Activated T-cell treated with anti-CD3 and anti-CD28 coated beads, Interleukin-2, amount 50 U/mL, for 72 hours (primary cell): ENCODE results near the gene TRPM2. TPM values are rescaled to one million over a fixed set of nuclear protein-coding genes. Genes with fewer than 3 reads are reported as not detected.

ENCODE experiments used
- ATAC-seq, 2 donors: fragments of 150-1000 bp; cut with Tn5 transposase; replicated peaks in 1 of 2; 2 replicates each; pipeline ENCODE4 v1.10.0; 2021; ENCODE audit warnings: moderate library complexity in 2 of 2, mild to moderate bottlenecking in 1 of 2
- DNase-seq, 2 donors: peaks; one replicate each; pipeline ENCODE4 v3.0.0; 2021 to 2022; ENCODE audit warnings: mixed read lengths in 1 of 2
- H3K27ac Mint-ChIP-seq: one replicate; pipeline ENCODE4 v1.8.0; 2022; ENCODE audit warnings: mild to moderate bottlenecking, moderate library complexity, mixed read lengths
- H3K27me3 Mint-ChIP-seq: one replicate; pipeline ENCODE4 v1.8.0; 2022; ENCODE audit warnings: low read depth, mixed read lengths
- H3K36me3 Mint-ChIP-seq, 2 donors: one replicate each; pipeline ENCODE4 v1.8.0; 2022; ENCODE audit warnings: mixed read lengths in 2 of 2, mild to moderate bottlenecking in 1 of 2; ENCODE audit not compliant: insufficient read depth in 2 of 2
- H3K4me1 Mint-ChIP-seq: one replicate; pipeline ENCODE4 v1.8.0; 2022; ENCODE audit warnings: low read depth, mixed read lengths
- H3K4me3 Mint-ChIP-seq, 2 donors: one replicate each; pipeline ENCODE4 v1.8.0; 2022; ENCODE audit warnings: mild to moderate bottlenecking in 2 of 2, mixed read lengths in 2 of 2, moderate library complexity in 2 of 2
- H3K9me3 Mint-ChIP-seq, 2 donors: one replicate each; pipeline ENCODE4 v1.8.0; 2022; ENCODE audit warnings: mixed read lengths in 2 of 2
- total RNA-seq, 2 donors: library from RNA; stranded (reverse); gene quantifications; one replicate each; pipeline ENCODE4 v1.2.3, GENCODE V29; 2022

The TRPM2 gene
- total RNA-seq, 2 donors from 2014 or later = 2.4 to 3.2 TPM

- Mint-ChIP-seq H3K27me3 (no peaks in the 10 kb centered on the region), H3K9me3 (no peaks in the 10 kb centered on the region), H3K36me3 (no peaks in the 10 kb centered on the region), H3K4me1 (no peaks in the 10 kb centered on the region), H3K27ac (no peak overlapping the region), H3K4me3 (no peak overlapping the region)
- ATAC-seq (no peak), DNase-seq (no peak)
These were observed 27.8 kb upstream of the TRPM2 start for GRCh38 chr21:44325386-44326271.

GRCh38 chr21:44326272-44326647 lies 27.2 kb upstream of the TRPM2 start:
- ATAC-seq (no peak), DNase-seq (no peak)
- Mint-ChIP-seq H3K27ac (no peak overlapping the region), H3K27me3 (no peaks in the 10 kb centered on the region), H3K4me1 (no peaks in the 10 kb centered on the region), H3K9me3 (no peaks in the 10 kb centered on the region), H3K4me3 (no peak overlapping the region), H3K36me3 (no peaks in the 10 kb centered on the region)

- no peak for DNase-seq
- H3K9me3 Mint-ChIP-seq = no peaks in the 10 kb centered on the region
- no peak overlapping the region for H3K27ac Mint-ChIP-seq
- H3K4me3 Mint-ChIP-seq = no peak overlapping the region
- no peaks in the 10 kb centered on the region for H3K4me1 Mint-ChIP-seq
- no peak for ATAC-seq
- H3K36me3 Mint-ChIP-seq = no peaks in the 10 kb centered on the region
- H3K27me3 Mint-ChIP-seq = no peaks in the 10 kb centered on the region
These were observed 26.5 kb upstream of the TRPM2 start for GRCh38 chr21:44326716-44327602.

- ATAC-seq (no peak), DNase-seq (no peak)
- Mint-ChIP-seq H3K4me3 (no peak overlapping the region), H3K27ac (no peak overlapping the region), H3K9me3 (no peaks in the 10 kb centered on the region), H3K4me1 (no peaks in the 10 kb centered on the region), H3K27me3 (no peaks in the 10 kb centered on the region), H3K36me3 (no peaks in the 10 kb centered on the region)
These were observed 25.8 kb upstream of the TRPM2 start for GRCh38 chr21:44327603-44327974.

- Mint-ChIP-seq H3K27me3 (no peaks in the 10 kb centered on the region), H3K27ac (no peak overlapping the region), H3K4me3 (no peak overlapping the region), H3K4me1 (no peaks in the 10 kb centered on the region), H3K36me3 (no peaks in the 10 kb centered on the region), H3K9me3 (no peaks in the 10 kb centered on the region)
- DNase-seq (no peak), ATAC-seq (no peak)
These were observed 25.1 kb upstream of the TRPM2 start for GRCh38 chr21:44328242-44328895.

- Mint-ChIP-seq H3K4me3 (no peak overlapping the region), H3K36me3 (no peaks in the 10 kb centered on the region), H3K4me1 (no peaks in the 10 kb centered on the region), H3K9me3 (no peaks in the 10 kb centered on the region), H3K27ac (no peak overlapping the region), H3K27me3 (no peaks in the 10 kb centered on the region)
- no peak for DNase-seq
- ATAC-seq = no peak
These were observed 24.1 kb upstream of the TRPM2 start for GRCh38 chr21:44329086-44329889.

GRCh38 chr21:44329971-44330681 lies 23.3 kb upstream of the TRPM2 start:
- Mint-ChIP-seq H3K27me3 (no peaks in the 10 kb centered on the region), H3K36me3 (no peaks in the 10 kb centered on the region), H3K4me1 (no peaks in the 10 kb centered on the region), H3K4me3 (no peak overlapping the region), H3K27ac (no peak overlapping the region), H3K9me3 (no peaks in the 10 kb centered on the region)
- no peak for ATAC-seq
- DNase-seq = no peak

- ATAC-seq = no peak
- DNase-seq = no peak
- H3K27me3 Mint-ChIP-seq = no peaks in the 10 kb centered on the region
- no peaks in the 10 kb centered on the region for H3K9me3 Mint-ChIP-seq
- H3K4me1 Mint-ChIP-seq = no peaks in the 10 kb centered on the region
- H3K36me3 Mint-ChIP-seq = no peaks in the 10 kb centered on the region
- H3K27ac Mint-ChIP-seq = no peak overlapping the region
- no peak overlapping the region for H3K4me3 Mint-ChIP-seq
These were observed 22.7 kb upstream of the TRPM2 start for GRCh38 chr21:44330698-44331097.

GRCh38 chr21:44331209-44331608 lies 22.2 kb upstream of the TRPM2 start:
- H3K4me1 Mint-ChIP-seq = no peaks in the 10 kb centered on the region
- H3K27ac Mint-ChIP-seq = no peak overlapping the region
- no peaks in the 10 kb centered on the region for H3K36me3 Mint-ChIP-seq
- no peaks in the 10 kb centered on the region for H3K27me3 Mint-ChIP-seq
- H3K9me3 Mint-ChIP-seq = no peaks in the 10 kb centered on the region
- DNase-seq = no peak
- ATAC-seq = no peak
- no peak overlapping the region for H3K4me3 Mint-ChIP-seq

- H3K27ac Mint-ChIP-seq = no peak overlapping the region
- no peak overlapping the region for H3K4me3 Mint-ChIP-seq
- DNase-seq (no peak), ATAC-seq (no peak)
- no peaks in the 10 kb centered on the region for H3K9me3 Mint-ChIP-seq
- no peaks in the 10 kb centered on the region for H3K36me3 Mint-ChIP-seq
- H3K27me3 Mint-ChIP-seq = no peaks in the 10 kb centered on the region
- no peaks in the 10 kb centered on the region for H3K4me1 Mint-ChIP-seq
These were observed 21.6 kb upstream of the TRPM2 start for GRCh38 chr21:44331650-44332307.

GRCh38 chr21:44332383-44332782 lies 21.0 kb upstream of the TRPM2 start:
- peaks cover 1% of the 10 kb centered on the region for H3K4me1 Mint-ChIP-seq
- no peak overlapping the region for H3K27ac Mint-ChIP-seq
- H3K36me3 Mint-ChIP-seq = no peaks in the 10 kb centered on the region
- ATAC-seq (no peak), DNase-seq (no peak)
- H3K27me3 Mint-ChIP-seq = no peaks in the 10 kb centered on the region
- H3K9me3 Mint-ChIP-seq = no peaks in the 10 kb centered on the region
- H3K4me3 Mint-ChIP-seq = no peak overlapping the region

- Mint-ChIP-seq H3K27ac (no peak overlapping the region), H3K9me3 (no peaks in the 10 kb centered on the region), H3K4me1 (peaks cover 7% of the 10 kb centered on the region), H3K4me3 (no peak overlapping the region), H3K27me3 (no peaks in the 10 kb centered on the region), H3K36me3 (no peaks in the 10 kb centered on the region)
- no peak for ATAC-seq
- no peak for DNase-seq
These were observed 20.5 kb upstream of the TRPM2 start for GRCh38 chr21:44332965-44333364.
